K562 (cell line): ENCODE data around the gene SRMS.

Experiments used
- DIDO1 ChIP-seq: fragments of 450-650 bp; IDR thresholded peaks from 2 replicates; pipeline ENCODE4 v1.6.1; 2016; ENCODE audit warnings: low read depth, missing biosample characterization, missing genetic modification characterization
- EP300 ChIP-seq: IDR thresholded peaks from 2 replicates; pipeline ENCODE4 v1.6.1; 2012; ENCODE audit warnings: low read length, improper control_type of control experiment
- MYNN ChIP-seq, 2 experiments: sonication (generic); formaldehyde crosslinking in 1 of 2; IDR thresholded peaks; 2 replicates each; pipeline versions ENCODE4 v1.5.0 to v1.6.1; 2016 to 2020; ENCODE audit warnings: antibody characterized with exemption in 1 of 2, missing genetic modification reagents in 1 of 2
- NR2F6 ChIP-seq: fragments of 450-650 bp; formaldehyde crosslinking; IDR thresholded peaks from 2 replicates; pipeline ENCODE4 v1.4.0; 2020; ENCODE audit warnings: mild to moderate bottlenecking
- PCBP2 ChIP-seq: fragments of 200-400 bp; formaldehyde crosslinking; IDR thresholded peaks from 2 replicates; pipeline ENCODE4 v1.6.1; 2018; ENCODE audit warnings: low read length, low read depth, mild to moderate bottlenecking, moderate library complexity; ENCODE audit not compliant: poor library complexity, severe bottlenecking
- POLR2AphosphoS5 ChIP-seq: IDR thresholded peaks from 2 replicates; pipeline ENCODE4 v1.6.1; 2011; ENCODE audit warnings: mild to moderate bottlenecking, low read depth, low read length, moderate library complexity; ENCODE audit not compliant: control insufficient read depth, insufficient read depth
- USF1 ChIP-seq: sonication (generic); formaldehyde crosslinking; IDR thresholded peaks from 2 replicates; pipeline ENCODE4 v1.9.0; 2022; ENCODE audit warnings: mild to moderate bottlenecking, missing genetic modification reagents
- ZNF12 ChIP-seq: sonication (generic); formaldehyde crosslinking; IDR thresholded peaks from 2 replicates; pipeline ENCODE4 v1.4.0; 2020; ENCODE audit warnings: mild to moderate bottlenecking, missing genetic modification reagents

DNA sequence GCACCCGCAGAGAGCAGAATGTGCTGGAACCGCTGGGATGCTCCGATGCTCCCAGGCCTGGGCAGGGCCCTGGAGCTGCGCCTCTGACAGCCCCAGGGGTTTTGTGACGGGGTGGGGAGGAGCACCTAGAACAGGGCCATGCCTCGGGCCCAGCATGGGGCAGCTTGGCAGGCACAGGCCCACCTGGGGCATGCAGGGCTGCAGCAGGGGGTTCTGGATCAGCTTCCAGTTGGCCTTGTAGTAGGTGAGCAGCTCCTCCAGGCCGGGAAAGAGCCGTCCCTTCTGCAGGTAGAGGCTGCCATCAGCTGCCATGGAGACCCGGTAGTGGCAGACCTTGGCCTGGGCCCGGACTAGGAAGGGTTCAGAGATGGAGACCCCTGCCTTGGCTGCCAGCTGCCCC lies 4.4 kb downstream of the SRMS start:
- TF ChIP-seq PCBP2 (no peak), USF1 (CRISPR knock-in tag) (no peak), ZNF12 (CRISPR knock-in tag) (no peak), POLR2AphosphoS5 (no peak), EP300 (no peak), DIDO1 (tag) (no peak), MYNN (IDR thresholded peaks at IDR 0.05) (no peak), MYNN (CRISPR knock-in tag; IDR thresholded peaks at IDR 0.05) (no peak), NR2F6 (CRISPR knock-in tag) (no peak)
